RWPE2 (cell line): ENCODE measurements around the gene RAPSN.
A peak's percentile ranks its signal among the peaks of the same experiment; 100 is the strongest.

Source experiments
- ATAC-seq: fragments of 200-7000 bp; cut with Tn5 transposase; 3 replicates; pipeline ENCODE4 v1.9.1; 2021; ENCODE audit warnings: low read depth
- DNase-seq: peaks from one replicate; pipeline ENCODE4 v3.0.0-alpha.2; 2020; ENCODE audit warnings: low spot score
- H3K27ac ChIP-seq: fragments of 450-650 bp; 2 replicates; pipeline ENCODE4 v1.5.1; 2017; ENCODE audit warnings: mild to moderate bottlenecking; ENCODE audit not compliant: poor library complexity, severe bottlenecking
- H3K27me3 ChIP-seq: fragments of 250-450 bp; sonication (Bioruptor Pico); 2 replicates; pipeline ENCODE4 v1.5.1; 2021; ENCODE audit warnings: mild to moderate bottlenecking, moderate library complexity; ENCODE audit not compliant: insufficient read depth, poor library complexity, severe bottlenecking
- H3K36me3 ChIP-seq: fragments of 250-450 bp; sonication (Bioruptor Pico); 2 replicates; pipeline ENCODE4 v1.5.1; 2020; ENCODE audit warnings: low read depth, mild to moderate bottlenecking, moderate library complexity
- H3K4me1 ChIP-seq: fragments of 250-450 bp; sonication (Bioruptor Pico); 2 replicates; pipeline ENCODE4 v1.5.1; 2021; ENCODE audit warnings: mild to moderate bottlenecking, moderate library complexity; ENCODE audit not compliant: insufficient read depth, poor library complexity, severe bottlenecking
- H3K4me3 ChIP-seq: fragments of 250-450 bp; sonication (Bioruptor Pico); 2 replicates; pipeline ENCODE4 v1.5.1; 2021; ENCODE audit warnings: mild to moderate bottlenecking, moderate library complexity; ENCODE audit not compliant: severe bottlenecking
- H3K9me3 ChIP-seq: fragments of 250-450 bp; sonication (Bioruptor Pico); 2 replicates; pipeline ENCODE4 v1.5.1; 2021; ENCODE audit warnings: mild to moderate bottlenecking, moderate library complexity; ENCODE audit not compliant: severe bottlenecking
- TF ChIP-seq, protein P1 (sequence below): fragments of 450-650 bp; IDR thresholded peaks from one replicate; pipeline ENCODE4 v1.5.1; 2017; ENCODE audit warnings: mild to moderate bottlenecking, moderate library complexity; ENCODE audit not compliant: poor library complexity, severe bottlenecking

The RAPSN gene

DNA sequence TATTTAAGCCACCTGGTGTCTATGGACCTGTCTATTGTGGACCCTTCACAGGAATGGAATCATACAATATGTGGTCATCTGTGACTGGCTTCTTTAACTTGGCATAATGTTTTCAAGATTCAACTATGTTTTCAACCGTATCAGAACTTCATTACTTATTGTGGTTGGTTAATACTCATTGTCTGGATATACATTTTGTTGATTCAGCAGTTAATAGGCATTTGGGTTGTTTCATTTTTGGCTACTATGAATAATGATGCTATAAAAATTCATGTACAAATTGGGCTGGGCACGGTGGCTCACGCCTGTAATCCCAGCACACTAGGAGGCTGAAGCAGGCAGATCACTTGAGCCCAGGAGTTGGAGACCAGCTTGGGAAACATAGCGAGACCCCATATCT is 2.5 kb upstream of the RAPSN start:
- Histone ChIP-seq H3K27ac (no peak overlapping the region), H3K36me3 (no peaks in the 10 kb centered on the region), H3K9me3 (no peaks in the 10 kb centered on the region), H3K4me1 (no peaks in the 10 kb centered on the region), H3K4me3 (no peak overlapping the region), H3K27me3 (no peaks in the 10 kb centered on the region)
- TF ChIP-seq, protein P1, sequence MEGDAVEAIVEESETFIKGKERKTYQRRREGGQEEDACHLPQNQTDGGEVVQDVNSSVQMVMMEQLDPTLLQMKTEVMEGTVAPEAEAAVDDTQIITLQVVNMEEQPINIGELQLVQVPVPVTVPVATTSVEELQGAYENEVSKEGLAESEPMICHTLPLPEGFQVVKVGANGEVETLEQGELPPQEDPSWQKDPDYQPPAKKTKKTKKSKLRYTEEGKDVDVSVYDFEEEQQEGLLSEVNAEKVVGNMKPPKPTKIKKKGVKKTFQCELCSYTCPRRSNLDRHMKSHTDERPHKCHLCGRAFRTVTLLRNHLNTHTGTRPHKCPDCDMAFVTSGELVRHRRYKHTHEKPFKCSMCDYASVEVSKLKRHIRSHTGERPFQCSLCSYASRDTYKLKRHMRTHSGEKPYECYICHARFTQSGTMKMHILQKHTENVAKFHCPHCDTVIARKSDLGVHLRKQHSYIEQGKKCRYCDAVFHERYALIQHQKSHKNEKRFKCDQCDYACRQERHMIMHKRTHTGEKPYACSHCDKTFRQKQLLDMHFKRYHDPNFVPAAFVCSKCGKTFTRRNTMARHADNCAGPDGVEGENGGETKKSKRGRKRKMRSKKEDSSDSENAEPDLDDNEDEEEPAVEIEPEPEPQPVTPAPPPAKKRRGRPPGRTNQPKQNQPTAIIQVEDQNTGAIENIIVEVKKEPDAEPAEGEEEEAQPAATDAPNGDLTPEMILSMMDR, result no peak
- no peak for DNase-seq
- no peak for ATAC-seq

DNA sequence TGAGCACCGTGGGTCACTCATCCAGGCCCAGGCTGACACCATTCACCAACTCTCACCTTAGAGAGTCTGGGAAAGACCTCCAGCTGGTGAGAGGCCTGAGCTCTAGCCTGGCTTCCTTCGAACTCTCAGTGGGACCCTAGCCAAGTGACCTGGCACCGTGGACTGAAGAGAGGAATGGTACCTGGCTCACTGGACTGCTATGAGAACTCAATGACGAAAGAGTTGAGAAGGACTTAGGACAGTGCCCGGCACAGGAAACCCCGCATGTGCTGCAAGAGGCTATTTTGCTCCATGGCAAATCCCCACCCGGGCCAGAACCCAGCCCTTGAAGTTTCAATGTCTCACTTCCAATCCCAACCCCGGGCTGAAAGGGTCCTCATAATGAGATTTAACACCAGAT is 605 bp upstream of the RAPSN start:
- TF ChIP-seq, protein P1, result no peak
- ATAC-seq (0 out of 3 replicates have a peak, but pooled peaks have one; percentile 6), DNase-seq (no peak)

DNA sequence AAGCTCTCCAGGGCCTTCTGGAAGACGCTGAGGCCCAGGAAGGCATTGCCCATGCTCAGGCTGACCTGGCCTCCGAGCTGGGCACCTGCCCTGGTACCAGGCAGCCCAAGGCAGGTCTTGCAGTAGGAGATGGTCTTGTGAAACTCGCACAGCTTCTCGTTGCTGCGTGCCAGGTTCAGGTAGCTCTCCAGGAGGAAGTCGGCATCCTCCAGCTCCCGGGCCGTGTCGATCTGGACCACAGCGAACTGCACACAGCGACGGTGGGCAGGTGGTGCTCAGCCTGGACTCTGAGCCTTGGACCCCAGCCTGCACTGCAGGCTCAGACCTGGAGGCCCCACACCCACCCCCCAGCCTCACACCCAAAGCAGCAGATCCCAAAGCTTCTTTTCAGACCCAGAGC is 1.0 kb downstream of the RAPSN start:
- DNase-seq (no peak), ATAC-seq (no peak)
- TF ChIP-seq, protein P1, result no peak
- H3K27me3 ChIP-seq, result no peaks in the 10 kb centered on the region
- no peaks in the 10 kb centered on the region for H3K4me1 ChIP-seq
- no peak overlapping the region for H3K4me3 ChIP-seq
- H3K9me3 ChIP-seq, result no peaks in the 10 kb centered on the region
- H3K27ac ChIP-seq, result no peak overlapping the region
- H3K36me3 ChIP-seq, result no peaks in the 10 kb centered on the region

More for the DNA sequence above, 605 bp upstream of the RAPSN start:
- H3K4me1 ChIP-seq, result no peaks in the 10 kb centered on the region
- no peaks in the 10 kb centered on the region for H3K27me3 ChIP-seq
- H3K36me3 ChIP-seq, result no peaks in the 10 kb centered on the region
- H3K9me3 ChIP-seq, result no peaks in the 10 kb centered on the region
- no peak overlapping the region for H3K4me3 ChIP-seq
- H3K27ac ChIP-seq, result no peak overlapping the region

DNA sequence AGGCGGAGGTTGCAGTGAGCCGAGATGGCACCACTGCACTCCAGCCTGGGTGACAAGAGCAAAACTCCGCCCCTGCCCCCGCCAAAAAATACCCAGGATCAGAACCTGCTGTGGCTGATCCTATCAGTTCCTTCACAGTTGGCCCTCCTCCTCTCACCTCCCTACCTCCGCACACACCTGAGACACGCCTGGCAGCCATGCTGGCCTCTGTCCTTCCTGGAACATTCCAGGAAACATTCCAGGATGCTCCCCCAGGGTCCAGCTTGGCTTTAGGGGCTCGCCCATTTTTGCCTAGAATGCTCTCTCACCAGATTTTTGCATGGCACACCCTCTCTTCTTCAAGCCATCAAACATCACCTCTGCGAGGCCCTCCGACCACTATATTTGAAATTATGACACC is 2.1 kb downstream of the RAPSN start:
- Histone ChIP-seq H3K4me3 (no peak overlapping the region), H3K27me3 (no peaks in the 10 kb centered on the region), H3K36me3 (no peaks in the 10 kb centered on the region), H3K27ac (no peak overlapping the region), H3K9me3 (no peaks in the 10 kb centered on the region), H3K4me1 (no peaks in the 10 kb centered on the region)
- DNase-seq, result no peak
- TF ChIP-seq, protein P1, result no peak
- ATAC-seq, result no peak

DNA sequence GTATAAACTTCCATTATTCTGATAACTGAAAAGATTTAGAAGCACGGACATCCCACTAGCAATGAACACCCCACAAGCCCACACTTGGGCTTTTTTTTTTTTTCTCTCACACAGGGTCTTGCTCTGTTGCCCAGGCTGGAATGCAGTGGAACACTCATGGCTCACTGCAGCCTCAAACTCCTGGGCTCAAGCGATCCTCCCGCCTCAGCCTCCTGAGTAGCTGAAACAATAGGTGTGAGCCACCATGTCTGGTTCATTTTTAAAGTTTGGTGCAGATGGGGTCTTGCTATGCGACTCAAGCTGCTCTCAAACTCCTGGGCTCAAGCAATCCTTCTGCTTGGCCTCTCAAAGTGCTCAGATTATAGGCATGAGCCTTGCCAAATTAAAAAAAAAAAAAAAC is 3.1 kb downstream of the RAPSN start:
- DNase-seq (no peak), ATAC-seq (no peak)
- H3K27ac ChIP-seq, result no peak overlapping the region
- H3K36me3 ChIP-seq, result no peaks in the 10 kb centered on the region
- H3K4me1 ChIP-seq, result no peaks in the 10 kb centered on the region
- TF ChIP-seq, protein P1, result no peak
- no peaks in the 10 kb centered on the region for H3K9me3 ChIP-seq
- H3K27me3 ChIP-seq, result no peaks in the 10 kb centered on the region
- no peak overlapping the region for H3K4me3 ChIP-seq
